HG03139 (cell line): Measurements from ENCODE around the gene TSACC.

Experiments used
- ATAC-seq: cut with Tn5 transposase; IDR thresholded peaks from one replicate; pipeline ENCODE4 v1.9.1; 2021; ENCODE audit not compliant: unreplicated experiment

TSACC gene

GRCh38 chr1:156372876-156373275 is 34.5 kb downstream of the TSACC start:
- ATAC-seq, result no peak

DNA sequence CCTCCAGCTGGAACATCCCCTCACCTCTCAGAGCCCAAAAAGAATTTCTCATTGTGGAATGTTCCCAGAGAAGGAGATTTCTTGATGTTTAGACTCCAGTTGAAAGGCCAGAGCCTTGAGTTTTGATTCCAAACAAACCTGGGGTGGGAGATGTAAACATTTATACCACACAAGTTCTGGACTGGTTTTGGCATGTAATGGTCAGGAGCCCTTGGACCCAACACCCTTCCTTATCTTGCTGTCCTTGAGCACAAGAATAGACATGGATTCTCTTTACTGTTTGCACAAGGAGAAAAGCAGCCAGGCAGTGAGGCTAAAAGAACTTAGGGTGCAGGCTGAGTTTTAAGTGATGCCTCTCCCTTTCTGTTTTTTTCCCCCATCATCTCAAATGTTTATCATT is 35.2 kb downstream of the TSACC start:
- no peak for ATAC-seq

GRCh38 chr1:156376146-156376545 is 37.8 kb downstream of the TSACC start:
- no peak for ATAC-seq

DNA sequence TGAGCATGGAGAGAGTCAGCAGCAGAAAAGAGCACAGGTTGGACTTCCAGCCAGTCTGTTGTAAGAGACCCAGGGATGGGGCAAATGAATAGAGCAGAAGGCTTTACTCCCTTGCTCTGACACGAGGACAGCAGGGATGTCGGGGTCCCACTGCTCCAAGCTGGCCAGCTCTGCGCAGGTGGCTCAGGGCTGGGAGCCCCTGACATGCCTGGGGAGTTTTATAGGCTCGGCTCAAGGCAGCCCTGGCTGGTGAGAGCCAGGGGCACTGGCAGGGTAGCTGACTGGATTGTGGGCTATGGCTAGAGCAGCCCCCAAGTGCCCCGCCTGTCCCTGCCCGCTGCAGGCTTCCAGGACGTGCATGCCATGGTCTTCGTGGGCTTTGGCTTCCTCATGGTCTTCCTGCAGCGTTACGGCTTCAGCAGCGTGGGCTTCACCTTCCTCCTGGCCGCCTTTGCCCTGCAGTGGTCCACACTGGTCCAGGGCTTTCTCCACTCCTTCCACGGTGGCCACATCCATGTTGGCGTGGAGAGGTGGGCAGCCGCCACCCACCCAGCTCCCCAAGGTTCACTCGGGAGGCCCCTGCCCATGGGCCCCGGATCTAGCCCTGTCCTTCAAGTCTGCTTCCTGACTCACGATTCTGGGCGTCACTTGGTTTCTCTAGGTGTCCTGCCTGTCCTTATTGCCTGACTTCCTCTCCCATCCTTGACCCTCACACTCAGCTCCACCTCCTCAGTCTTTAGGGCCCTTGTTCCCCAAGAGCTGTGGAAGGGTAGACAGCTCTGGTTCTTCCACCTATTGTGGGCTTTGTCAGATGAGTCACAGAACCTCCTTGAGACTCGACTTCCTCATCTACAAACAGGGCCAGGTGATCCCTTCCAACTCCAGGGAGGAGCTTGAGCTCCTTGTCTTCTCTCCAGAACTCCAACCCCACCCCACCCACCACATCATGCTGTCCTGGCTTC is 38.9 kb downstream of the TSACC start:
- ATAC-seq, result no peak

DNA sequence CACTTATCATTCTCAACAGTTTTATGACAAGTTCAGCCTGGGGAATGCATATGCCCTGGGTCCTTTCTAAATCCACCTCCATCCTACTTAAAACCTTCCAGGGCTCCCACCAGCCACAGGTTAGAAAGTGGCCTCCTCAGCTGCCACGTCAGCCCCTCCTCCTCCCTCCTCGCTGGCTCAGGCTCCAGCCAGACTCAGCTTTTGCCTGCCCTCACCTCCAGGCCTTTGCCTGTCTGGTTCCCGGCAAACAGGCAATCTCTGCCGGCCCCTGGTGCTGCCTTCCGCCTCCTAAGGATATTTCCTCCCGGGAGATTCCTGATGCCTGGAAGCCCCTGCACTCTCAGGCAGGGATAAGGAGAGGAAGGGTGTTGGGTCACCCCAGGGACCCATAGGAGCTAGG is 40.2 kb downstream of the TSACC start:
- ATAC-seq, result no peak

- ATAC-seq, result no peak
These were observed 41.3 kb downstream of the TSACC start for GRCh38 chr1:156379420-156380165.

DNA sequence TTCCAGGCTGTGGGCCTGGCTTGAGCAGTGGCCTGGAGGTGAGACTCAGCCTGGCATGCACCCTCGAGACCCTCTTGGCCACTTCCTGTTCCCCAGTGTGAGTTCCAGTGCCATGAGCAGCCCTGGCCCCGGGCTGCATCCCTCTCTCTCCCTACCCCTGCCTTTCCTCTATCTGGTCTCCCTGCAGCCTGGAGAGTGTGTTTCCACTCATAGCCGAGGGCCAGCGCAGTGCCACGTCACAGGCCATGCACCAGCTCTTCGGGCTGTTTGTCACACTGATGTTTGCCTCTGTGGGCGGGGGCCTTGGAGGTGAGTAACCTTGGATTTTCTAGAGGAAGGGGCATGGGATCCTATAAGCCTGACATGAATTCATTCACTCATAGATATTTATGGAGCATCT is 44.2 kb downstream of the TSACC start:
- no peak for ATAC-seq

- no peak for ATAC-seq
These were observed 44.7 kb downstream of the TSACC start for GRCh38 chr1:156383023-156383422.

DNA sequence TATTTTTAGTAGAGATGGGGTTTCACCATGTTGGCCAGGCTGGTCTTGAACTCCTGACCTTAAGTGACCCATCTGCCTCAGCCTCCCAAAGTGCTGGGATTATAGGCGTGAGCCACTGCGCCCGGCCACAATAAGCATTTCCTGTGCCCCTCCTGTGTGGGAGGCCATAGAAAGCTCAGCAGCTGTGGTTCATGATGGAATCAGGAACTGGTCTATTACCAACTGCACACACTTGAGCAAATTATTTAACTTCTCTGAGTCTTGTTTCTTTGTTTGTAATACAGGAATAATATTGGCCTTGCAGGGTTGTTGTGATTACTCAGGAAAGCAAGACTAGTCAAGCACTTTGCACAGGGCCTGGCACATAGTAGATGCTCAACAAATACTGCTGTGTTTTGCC is 45.7 kb downstream of the TSACC start:
- no peak for ATAC-seq

DNA sequence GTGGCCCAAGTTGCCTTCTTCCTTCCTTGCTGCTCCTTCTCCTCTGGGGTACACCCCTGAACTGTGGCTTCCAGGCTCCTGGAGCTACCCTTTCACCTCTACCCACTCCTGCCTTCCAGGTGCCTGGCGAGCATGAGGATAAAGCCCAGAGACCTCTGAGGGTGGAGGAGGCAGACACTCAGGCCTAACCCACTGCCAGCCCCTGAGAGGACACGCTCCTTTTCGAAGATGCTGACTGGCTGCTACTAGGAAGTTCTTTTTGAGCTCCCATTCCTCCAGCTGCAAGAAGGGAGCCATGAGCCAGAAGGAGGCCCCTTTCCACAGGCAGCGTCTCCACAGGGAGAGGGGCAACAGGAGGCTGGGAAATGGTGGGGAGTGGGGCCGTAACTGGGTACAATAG is 46.3 kb downstream of the TSACC start:
- no peak for ATAC-seq

GRCh38 chr1:156385534-156386031 is 47.3 kb downstream of the TSACC start:
- no peak for ATAC-seq

GRCh38 chr1:156386134-156386901 is 48.0 kb downstream of the TSACC start:
- ATAC-seq, result no peak

DNA sequence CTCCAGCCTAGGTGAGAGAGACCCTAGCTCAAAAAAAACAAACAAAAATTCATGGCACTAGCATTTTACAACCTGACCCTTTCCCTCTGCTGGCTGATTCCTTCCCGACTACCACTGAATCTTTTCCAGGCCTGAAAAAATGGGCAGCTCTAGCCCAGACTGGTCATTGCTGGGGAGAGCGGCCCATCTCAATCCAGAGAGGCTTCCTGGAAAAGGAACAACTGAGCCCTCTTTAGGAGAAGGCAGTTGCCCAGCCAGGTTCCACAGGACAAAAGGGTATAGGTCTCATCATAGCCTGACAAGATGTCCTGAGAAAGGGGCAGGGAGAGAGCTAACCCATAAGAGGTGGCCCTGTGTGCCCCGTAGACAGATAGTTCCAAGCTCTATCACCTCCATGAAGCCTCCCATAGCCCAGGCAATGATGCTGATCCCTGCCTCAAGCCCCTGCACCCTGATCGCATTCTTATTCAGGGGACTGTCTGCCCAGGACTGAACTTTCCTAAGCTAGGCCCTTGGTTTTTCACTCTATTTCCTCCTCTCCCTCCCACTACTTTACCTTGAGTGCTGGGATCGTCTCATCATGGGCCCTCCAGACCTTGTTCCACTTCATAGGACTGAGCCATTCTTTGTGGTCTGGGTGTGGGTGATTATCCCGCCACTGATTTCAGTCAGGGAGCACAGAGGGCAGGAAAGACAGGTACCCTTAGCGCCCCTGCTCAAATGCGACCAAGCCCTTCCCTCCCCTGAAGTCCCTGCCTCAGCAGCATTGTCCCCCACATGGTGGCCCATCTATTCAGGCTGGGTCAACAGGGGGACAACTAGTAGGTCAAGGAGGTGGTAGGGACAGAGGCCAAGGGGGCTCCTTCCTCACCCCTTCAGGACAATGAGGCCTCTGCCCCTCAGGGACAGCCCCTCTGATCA is 48.9 kb downstream of the TSACC start:
- ATAC-seq, result no peak

DNA sequence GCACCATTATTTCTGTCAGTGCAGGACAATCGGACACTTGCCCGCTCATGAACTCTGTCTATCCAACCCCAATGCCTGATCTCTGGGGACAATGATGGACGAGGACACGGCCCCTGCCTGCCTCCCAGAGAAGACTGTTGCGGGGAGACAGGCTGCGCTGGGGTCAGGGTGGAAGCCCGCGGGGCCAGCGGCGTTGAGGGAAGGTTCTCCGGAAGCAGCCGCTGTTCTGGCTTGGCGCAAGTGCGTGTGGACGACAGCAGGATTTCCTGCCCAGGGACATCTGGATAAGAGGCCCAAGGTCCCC is 49.5 kb downstream of the TSACC start:
- no peak for ATAC-seq

DNA sequence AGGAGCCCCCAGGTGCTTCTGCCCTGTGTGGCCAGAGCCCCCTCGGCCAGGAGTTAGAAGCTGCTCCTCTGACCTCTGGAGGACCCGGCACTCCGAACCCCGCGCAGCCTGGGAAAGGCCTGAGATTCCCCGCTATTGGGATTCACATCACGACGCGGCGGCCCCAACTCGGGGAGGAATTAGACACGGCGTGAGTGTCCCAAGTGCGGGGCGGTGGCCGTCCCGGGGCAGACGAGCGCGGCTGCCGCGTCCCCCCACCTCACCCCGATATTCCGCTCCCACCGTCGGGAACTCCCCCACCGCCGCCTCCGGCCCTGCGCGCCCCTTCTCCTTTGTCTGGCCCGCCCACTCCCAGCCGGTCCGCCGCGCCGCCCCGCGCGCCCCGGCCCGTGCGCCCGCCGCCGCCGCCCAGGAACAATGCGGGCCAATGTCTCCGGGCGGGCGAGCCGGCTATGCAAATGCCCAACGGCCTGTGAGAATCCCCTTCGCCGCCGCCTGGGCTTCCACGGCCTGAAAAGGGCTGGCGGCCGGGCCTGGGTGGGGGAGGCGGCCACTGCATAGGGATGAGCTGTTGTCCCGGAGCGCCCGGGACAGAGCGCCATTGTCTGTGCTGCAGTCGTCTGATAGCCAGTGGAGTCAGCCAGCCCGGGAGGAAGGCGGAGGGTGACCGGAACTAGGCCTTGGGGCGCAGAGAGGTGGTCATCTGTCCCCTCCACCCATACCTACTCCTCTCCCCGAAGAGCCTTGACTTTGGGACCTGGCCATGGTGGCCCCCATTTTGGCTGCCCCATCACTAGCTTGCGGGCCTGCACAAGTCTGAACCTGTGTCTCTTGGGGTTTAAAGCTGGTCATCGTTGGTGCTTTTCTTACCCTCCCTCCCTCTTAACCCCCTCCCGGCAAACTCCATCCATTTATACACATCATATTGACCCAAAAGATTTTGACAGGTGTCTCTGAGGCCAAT is 50.1 kb downstream of the TSACC start:
- ATAC-seq, result no peak

- no peak for ATAC-seq
These were observed 51.0 kb downstream of the TSACC start for GRCh38 chr1:156389311-156389710.

DNA sequence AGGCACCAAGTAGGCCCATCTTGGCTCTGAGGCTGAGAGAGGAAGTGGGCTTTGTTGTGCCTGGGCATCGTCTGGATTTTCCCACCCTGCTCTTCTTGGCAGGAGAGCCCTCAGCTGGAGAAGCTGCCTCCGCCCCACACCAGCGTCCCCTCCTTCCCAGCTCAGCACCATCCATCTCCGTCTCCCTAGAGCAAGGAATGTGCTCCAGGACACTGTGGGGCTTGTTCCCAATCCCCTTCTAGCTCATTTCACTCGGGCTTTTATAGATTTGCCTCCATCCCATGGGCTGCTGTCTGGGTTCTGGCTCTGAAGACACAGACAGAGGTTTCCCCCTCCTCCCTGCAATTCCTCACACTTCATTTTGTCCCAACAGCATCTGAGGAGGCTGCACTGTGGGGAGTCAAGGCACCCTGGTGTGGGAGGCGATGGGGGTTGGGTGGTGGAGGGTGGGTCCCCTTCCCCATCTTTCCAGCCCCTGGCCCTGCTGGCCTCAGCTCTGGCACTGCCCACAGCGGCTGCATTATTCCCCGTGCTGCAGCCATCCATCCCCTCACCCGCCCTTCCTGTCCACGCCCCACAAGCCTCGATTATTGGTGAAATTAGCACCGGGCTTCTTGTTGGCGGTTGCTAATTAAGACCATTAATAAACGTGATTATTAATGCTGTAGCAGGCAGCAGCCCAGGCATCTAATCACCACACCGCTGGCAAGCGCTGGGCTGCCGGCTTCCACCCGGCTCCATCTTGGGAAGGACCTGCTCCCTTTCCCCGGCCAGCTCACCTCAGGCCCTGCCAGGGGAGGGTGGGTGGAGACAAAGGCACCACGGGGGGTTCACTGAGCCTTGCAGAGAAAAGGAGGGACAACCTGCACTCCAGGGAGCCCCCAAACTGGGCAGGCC is 52.4 kb downstream of the TSACC start:
- ATAC-seq, result no peak

GRCh38 chr1:156391366-156391677 is 53.0 kb downstream of the TSACC start:
- no peak for ATAC-seq
